Measurements from ENCODE around the gene TMEM163. TPM values are rescaled to one million over a fixed set of nuclear protein-coding genes. Genes with fewer than 3 reads are reported as not detected.
"Not testable (repeated sequence)": the region's sequence is repeated elsewhere in the genome, so short reads cannot be mapped to it uniquely, and the experiment has no call there.

TMEM163 gene
- total RNA-seq, 1 experiment from 2014 or later: 0.78 TPM

- DNase-seq (ENCODE audit: low read depth): no peak
- in situ Hi-C loops (cut with HindIII; ENCODE audit: low pct_unique_long_range_greater_than_20kb, low sequenced_read_pairs): no loop called here
These were observed 145.8 kb downstream of the TMEM163 start for GRCh38 chr2:134573085-134573370.

GRCh38 chr2:134572314-134573084 is 146.3 kb downstream of the TMEM163 start:
- in situ Hi-C loops (cut with HindIII; ENCODE audit: low pct_unique_long_range_greater_than_20kb, low sequenced_read_pairs): no loop called here

DNA sequence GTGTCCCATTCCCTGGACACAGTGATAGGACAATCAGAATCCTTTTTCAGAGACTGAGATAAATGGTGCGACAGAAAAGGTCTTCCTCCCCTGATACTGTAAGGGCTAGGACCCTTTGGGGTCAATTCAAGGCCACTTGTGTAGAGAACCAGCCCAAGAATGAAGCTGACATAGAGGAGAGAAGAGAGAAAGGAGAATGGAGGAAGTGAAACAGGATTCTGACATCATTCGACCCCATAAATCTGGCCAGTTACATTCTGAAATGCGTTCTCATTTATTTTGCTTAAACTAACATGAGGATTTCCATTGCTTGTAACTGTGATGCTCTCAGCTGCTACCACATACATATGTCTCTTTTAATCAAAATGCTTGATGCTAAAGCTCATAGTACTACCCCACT is 148.1 kb downstream of the TMEM163 start:
- no peak for DNase-seq (ENCODE audit: low read depth)
- in situ Hi-C loops (cut with HindIII; ENCODE audit: low pct_unique_long_range_greater_than_20kb, low sequenced_read_pairs): no loop called here

More at GRCh38 chr2:134572314-134573084, 146.3 kb downstream of the TMEM163 start:
- DNase-seq (ENCODE audit: low read depth): no peak

DNA sequence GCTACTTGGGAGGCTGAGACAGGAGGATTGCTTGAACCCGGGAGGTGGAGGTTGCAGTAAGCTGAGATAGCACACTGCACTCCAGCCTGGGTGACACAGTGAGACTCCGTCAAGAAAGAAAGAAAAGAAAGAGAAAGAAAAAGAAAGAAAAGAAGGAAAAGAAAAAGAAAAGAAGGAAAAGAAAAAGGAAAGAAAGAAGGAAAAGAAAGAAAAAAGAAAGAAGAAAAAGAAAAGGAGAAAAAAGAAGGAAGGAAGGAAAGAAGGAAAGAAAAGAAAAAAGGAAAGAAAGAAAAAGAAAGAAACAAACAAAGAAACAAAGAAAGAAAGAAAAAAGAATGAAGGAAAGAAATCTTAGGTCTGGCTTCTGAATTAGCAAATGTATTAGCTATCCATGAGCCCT is 150.4 kb downstream of the TMEM163 start:
- in situ Hi-C loops (cut with HindIII; ENCODE audit: low pct_unique_long_range_greater_than_20kb, low sequenced_read_pairs): no loop called here
- no peak for DNase-seq (ENCODE audit: low read depth)

GRCh38 chr2:134567666-134568065 is 151.1 kb downstream of the TMEM163 start:
- DNase-seq (ENCODE audit: low read depth): no peak
- in situ Hi-C loops (cut with HindIII; ENCODE audit: low pct_unique_long_range_greater_than_20kb, low sequenced_read_pairs): no loop called here

- in situ Hi-C loops (cut with HindIII; ENCODE audit: low pct_unique_long_range_greater_than_20kb, low sequenced_read_pairs); DNase-seq (ENCODE audit: low read depth): not testable (repeated sequence)
These were observed 153.8 kb downstream of the TMEM163 start for GRCh38 chr2:134564955-134565354.

GRCh38 chr2:134564549-134564948 is 154.3 kb downstream of the TMEM163 start:
- in situ Hi-C loops (cut with HindIII; ENCODE audit: low pct_unique_long_range_greater_than_20kb, low sequenced_read_pairs): no loop called here
- no peak for DNase-seq (ENCODE audit: low read depth)

- DNase-seq (ENCODE audit: low read depth): no peak
- in situ Hi-C loops (cut with HindIII; ENCODE audit: low pct_unique_long_range_greater_than_20kb, low sequenced_read_pairs): no loop called here
These were observed 160.5 kb downstream of the TMEM163 start for GRCh38 chr2:134558208-134558830.

DNA sequence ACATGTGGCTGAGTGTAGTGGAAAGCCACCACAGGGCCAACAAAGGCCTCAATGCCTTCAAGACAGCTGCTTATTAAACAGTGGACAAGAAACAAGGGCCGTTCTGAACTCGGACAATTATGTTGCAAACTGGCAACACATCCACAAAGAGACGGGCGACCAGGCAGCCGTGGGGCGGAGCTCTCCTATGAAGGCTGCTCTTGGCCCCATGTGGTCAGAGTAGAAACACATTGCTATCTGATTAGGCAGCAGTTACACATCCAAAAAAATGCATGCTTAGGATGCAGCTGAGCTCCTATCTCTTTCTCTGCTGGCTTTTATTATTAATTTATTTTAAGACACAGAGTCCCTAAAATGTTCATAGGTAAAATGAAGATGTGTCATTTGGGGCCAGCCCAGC is 163.4 kb downstream of the TMEM163 start:
- DNase-seq (ENCODE audit: low read depth): no peak
- in situ Hi-C loops (cut with HindIII; ENCODE audit: low pct_unique_long_range_greater_than_20kb, low sequenced_read_pairs): no loop called here

- DNase-seq (ENCODE audit: low read depth): no peak
- in situ Hi-C loops (cut with HindIII; ENCODE audit: low pct_unique_long_range_greater_than_20kb, low sequenced_read_pairs): no loop called here
These were observed 165.1 kb downstream of the TMEM163 start for GRCh38 chr2:134553657-134554056.

DNA sequence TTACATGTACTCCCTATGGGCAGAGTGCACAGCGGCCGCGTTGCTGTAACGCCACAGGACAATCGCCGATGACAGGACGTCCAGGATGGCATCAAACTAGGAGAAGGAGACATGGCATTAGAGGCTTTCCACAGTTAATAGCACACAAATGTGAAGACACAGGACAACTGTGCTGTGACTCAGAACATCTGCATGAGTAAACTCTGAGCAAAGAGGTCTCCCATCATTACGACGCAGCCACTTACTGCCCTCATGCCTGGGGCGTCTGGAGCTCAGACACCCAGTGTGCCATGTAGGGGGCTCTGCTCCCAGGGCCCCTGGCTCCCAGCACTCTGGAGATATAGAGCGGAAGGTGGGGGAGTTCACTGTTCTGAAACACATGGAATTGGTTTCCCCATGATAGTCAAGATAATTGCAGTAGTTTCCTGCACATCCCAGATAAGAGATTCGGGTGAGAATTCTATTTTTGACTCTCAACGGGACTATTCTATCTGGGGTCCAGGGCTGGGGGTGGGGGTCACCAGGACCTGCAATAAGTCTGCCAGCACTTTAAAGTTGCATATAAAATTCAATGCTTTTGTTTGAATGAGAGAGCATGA is 168.1 kb downstream of the TMEM163 start:
- DNase-seq (ENCODE audit: low read depth): no peak
- in situ Hi-C loops (cut with HindIII; ENCODE audit: low pct_unique_long_range_greater_than_20kb, low sequenced_read_pairs): no loop called here

DNA sequence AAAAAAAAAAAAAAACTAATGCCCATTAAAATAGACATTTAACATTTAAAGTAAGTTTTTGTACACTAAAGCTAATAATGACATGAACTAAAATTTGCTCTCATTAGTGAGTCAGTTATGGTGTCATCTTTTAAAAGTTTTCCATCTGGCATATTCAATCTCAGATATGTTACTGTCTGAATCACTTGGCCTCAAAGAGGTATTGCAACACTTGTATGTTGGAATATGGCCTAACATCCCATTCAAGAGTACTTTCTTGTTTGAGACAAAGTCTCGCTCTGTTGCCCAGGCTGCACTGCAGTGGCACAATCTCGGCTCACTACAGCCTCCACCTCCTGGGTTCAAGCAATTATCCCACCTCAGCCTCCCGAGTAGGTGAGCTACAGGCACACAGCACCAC is 169.7 kb downstream of the TMEM163 start:
- DNase-seq (ENCODE audit: low read depth): no peak

GRCh38 chr2:134540990-134541389 is 177.8 kb downstream of the TMEM163 start:
- in situ Hi-C loops (cut with HindIII; ENCODE audit: low pct_unique_long_range_greater_than_20kb, low sequenced_read_pairs): no loop called here
- DNase-seq (ENCODE audit: low read depth): no peak

More for the DNA sequence above, 169.7 kb downstream of the TMEM163 start:
- in situ Hi-C loops (cut with HindIII; ENCODE audit: low pct_unique_long_range_greater_than_20kb, low sequenced_read_pairs): no loop called here

DNA sequence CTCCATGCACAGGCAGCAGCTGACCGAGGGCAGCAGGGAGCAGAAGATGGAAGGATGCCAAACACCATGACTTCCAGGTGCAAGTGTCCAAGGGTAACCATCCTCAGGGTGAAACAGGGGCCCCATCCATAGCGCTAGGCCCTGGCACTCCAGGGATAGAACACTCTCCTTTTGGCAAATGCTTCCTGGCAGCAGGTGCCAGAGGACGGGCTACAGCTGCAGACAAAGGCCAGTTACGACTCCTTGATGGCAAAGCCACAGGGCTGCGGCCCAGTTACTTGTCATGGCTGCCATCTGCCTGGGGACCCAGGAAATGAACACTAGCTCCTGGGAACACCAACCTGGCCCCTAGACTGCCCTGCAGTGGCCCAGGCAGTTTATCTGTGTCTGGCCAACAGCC is 178.8 kb downstream of the TMEM163 start:
- in situ Hi-C loops (cut with HindIII; ENCODE audit: low pct_unique_long_range_greater_than_20kb, low sequenced_read_pairs): no loop called here

DNA sequence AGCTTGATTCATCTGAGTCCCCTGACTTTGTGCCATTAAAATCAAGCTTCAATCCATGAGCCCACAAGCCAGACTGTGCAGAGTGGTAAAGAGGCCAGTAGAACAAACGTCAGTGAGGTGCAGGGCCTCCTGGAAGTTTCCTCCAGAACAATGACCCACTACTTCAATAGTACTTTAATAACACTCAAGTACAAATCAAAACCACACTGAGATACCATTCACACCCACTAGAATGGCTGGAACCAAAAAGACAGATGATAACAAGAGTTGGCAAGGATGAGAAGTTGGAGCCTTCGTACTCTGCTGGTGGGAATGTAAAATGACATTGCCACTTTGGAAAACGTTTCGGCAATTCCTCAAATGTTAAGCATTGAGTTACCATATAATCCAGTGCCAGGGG is 181.1 kb downstream of the TMEM163 start:
- no peak for DNase-seq (ENCODE audit: low read depth)
- in situ Hi-C loops (cut with HindIII; ENCODE audit: low pct_unique_long_range_greater_than_20kb, low sequenced_read_pairs): no loop called here

More for the DNA sequence above, 178.8 kb downstream of the TMEM163 start:
- DNase-seq (ENCODE audit: low read depth): no peak

- DNase-seq (ENCODE audit: low read depth): no peak
- in situ Hi-C loops (cut with HindIII; ENCODE audit: low pct_unique_long_range_greater_than_20kb, low sequenced_read_pairs): no loop called here
These were observed 181.7 kb downstream of the TMEM163 start for GRCh38 chr2:134537121-134537520.

DNA sequence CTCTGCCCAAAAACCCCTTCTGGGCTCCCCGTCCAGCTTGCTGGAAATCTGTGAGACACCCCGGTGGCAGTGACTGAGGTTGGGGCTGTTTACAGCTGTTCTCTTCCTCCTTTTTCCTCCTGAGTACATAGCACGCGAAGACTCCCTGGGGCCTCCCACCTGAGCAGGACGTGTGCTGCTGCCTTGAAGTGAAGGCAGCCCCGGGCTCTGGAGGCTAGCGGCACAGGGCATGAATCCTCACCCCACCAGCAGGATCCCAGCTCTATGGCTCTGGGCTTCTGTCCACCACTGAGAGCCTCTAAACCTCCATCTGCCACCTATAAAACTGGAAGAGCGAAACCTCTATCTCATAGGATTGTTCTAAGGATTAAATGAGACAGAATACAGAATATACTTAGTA is 182.5 kb downstream of the TMEM163 start:
- in situ Hi-C loops (cut with HindIII; ENCODE audit: low pct_unique_long_range_greater_than_20kb, low sequenced_read_pairs): no loop called here
- no peak for DNase-seq (ENCODE audit: low read depth)

DNA sequence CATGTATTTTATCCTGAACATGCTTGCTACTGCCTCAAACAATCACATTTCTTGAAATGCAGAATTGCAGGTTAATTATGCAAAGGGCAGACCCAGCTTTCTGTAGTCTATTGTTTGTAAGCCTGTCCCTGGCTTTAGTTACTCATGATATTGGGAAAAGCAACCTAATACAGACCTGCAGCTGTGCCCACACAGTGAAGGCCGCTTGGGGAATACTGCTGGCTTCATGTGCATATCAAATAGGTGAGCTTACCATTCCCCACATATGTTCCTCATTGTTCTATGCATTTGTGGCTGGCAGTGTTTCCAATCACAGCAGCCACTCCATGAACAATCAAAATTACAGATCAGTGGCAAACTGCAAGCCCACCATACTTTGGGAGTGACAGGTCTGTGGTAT is 186.3 kb downstream of the TMEM163 start:
- no peak for DNase-seq (ENCODE audit: low read depth)
- in situ Hi-C loops (cut with HindIII; ENCODE audit: low pct_unique_long_range_greater_than_20kb, low sequenced_read_pairs): no loop called here

- in situ Hi-C loops (cut with HindIII; ENCODE audit: low pct_unique_long_range_greater_than_20kb, low sequenced_read_pairs): no loop called here
- no peak for DNase-seq (ENCODE audit: low read depth)
These were observed 191.4 kb downstream of the TMEM163 start for GRCh38 chr2:134527381-134527780.

All from Caki2 (cell line).